HG03045 (cell line): Measurements from ENCODE around the gene RNF130.
"Not testable (repeated sequence)": the region's sequence is repeated elsewhere in the genome, so short reads cannot be mapped to it uniquely, and the experiment has no call there.

ENCODE experiments used
- ATAC-seq: cut with Tn5 transposase; IDR thresholded peaks from one replicate; pipeline ENCODE4 v1.9.1; 2021; ENCODE audit warnings: mild to moderate bottlenecking, moderate library complexity; ENCODE audit not compliant: unreplicated experiment

The RNF130 gene

GRCh38 chr5:180103487-180104167, 32.1 kb upstream of the RNF130 start:
- ATAC-seq: no peak

- ATAC-seq: no peak
These were observed 31.1 kb upstream of the RNF130 start for GRCh38 chr5:180102636-180103035.

DNA sequence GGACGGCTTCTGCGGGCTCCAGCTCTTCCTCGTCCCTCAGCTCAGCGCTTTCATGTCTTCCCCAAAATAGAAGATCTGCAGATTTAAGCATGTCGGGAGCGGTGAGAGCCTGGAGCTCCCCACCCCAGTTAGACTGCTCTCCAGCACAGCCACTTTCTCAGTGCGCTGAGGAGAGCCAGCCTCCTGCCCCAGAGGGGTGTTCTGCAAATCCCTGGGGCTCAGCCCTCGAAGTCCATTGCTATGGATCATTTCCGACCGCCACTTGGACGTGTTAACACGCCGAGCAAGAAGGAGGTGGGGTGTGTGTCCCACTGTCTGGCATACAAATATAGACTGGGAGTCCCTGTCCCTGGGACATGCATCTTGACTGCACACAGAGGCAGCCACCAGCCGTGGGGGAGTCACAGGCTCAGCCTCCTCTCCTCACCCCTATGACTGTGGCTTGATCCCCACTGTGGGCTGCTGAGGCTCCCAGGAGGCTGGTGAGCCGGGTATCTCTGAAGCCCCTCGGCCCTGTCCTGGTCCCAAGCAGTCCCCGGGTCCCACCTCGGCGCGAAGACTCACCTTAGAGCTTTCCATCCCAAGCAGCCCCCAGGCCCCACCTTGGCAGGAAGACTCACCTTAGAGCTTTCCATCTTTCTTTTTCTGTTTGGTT, 30.0 kb upstream of the RNF130 start:
- no peak for ATAC-seq

- no peak for ATAC-seq
These were observed 29.3 kb upstream of the RNF130 start for GRCh38 chr5:180100621-180101450.

- no peak for ATAC-seq
These were observed 28.4 kb upstream of the RNF130 start for GRCh38 chr5:180099733-180100611.

DNA sequence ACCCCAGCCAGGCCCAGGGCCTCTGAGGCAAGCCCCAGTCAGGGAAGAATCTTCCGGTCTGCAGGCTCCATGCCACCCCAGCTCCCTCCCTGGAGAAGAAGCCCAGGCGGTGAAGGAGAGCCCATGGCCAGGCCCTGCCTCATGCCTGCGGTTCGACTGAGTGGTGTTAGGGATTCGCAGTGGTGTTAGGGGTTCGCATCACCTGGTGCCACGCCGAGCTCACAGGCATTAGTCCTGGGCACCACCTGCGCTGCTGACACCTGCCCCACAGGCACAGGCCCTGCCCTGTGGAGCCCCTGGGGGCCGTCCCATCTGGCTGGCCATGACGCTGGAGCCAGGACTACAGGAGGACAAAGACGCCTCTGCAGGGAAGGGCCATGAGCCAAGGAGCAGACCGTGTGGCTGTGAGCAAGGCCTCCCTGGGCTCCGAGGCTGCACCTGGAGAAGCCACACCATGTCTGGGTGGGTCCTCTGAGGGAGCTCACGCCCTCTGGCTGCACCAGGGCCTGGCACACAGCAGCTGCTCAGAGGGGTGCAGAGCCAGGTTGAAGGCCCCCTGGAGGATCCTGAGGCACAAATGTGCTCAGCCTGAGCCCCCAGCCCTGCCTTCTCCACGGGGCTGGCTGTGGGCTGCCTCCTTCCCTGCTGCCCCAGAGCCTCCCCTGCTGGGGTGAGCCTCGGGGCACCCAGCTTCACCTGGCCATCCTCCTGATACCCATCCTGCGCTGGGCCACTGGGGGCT, 27.6 kb upstream of the RNF130 start:
- no peak for ATAC-seq

DNA sequence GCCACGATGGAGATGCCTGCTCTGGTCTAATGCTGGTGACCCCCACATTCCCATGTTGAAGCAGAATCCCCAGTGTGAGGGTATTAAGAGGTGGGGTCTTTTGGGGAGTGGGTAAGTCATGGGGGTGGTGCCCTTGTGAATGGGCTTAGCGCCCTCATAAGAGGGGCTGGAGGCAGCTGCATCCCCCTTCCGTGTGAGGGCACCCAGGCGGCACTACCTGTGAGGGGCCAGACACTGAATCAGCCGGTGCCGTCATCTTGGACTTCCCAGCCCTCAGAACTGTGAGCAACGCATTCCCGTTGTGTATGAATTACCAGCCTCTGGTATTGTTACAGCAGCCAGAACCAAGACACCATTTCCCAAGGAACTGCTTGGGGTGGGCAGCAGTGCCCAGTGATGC, 27.0 kb upstream of the RNF130 start:
- no peak for ATAC-seq

DNA sequence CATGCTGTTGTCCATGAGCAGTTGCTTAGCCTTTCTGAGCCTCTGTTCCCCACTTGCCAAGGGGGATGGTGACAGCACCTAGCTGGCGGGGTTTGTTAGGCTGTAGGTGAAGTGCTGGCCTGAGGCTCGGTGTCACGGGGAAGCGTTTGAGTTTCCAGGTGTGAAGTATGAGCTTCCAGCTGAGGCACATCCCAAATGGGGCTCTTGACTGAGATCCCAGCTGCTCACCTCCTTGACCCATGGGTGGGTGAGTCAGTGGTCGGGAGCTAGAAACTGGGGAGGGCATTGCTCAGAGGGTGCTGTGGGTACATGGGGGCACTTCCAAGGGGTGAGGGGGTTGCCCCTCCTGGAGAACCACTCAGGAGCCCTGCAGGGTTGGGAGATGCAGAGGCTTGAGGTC, 26.4 kb upstream of the RNF130 start:
- no peak for ATAC-seq

GRCh38 chr5:180097163-180097894, 25.8 kb upstream of the RNF130 start:
- no peak for ATAC-seq

DNA sequence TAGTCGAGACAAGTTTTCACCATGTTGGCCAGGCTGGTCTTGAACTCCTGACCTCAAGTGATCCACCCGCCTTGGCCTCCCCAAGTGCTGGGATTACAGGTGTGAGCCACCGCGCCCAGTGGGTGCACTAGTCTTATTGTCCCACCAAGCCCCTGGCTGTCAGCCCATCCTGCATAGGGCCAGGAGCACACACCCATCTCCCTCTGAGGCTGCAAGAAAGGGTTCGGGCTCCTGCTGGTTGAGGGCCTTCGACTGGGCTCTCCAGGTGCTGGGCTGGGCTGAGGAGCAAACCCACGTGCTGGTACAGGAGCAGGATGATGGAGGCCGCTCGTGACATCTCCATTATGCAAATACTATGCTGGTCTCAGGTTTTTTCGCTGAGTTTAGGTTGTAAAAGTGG, 25.1 kb upstream of the RNF130 start:
- no peak for ATAC-seq

- no peak for ATAC-seq
These were observed 24.0 kb upstream of the RNF130 start for GRCh38 chr5:180095545-180095944.

DNA sequence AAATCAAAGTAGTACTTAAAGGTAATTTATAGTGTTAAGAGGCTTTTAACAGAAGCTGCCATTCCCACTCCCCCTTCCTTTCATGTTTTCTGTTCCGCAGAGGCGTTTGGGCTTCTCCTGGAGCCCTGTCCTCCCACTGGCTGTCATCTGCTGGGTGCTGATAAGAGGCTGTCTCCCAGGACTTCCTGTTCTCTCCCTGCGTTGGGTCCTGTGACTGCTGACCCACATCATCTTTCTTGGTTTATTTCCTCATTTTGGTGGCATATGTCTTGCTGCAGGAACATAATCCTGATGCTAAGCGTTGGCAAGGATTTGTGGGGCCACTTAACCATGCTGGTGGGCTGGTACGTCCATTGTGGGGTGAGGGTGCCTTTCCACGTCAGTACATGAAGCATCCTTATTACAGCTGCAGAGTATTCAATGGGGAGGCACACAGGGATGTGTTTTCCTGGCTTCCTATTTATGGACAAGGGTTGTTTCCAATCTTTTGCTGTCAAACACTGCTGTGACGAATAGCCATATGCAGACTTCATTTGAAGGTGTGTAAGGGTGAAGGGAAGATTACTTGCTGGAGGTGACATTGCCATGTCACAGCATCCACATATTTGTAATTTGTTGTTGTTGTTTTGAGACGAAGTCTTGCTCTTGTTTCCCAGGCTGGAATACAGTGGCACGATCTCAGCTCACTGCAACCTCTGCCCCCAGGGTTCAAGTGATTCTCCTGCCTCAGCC, 22.3 kb upstream of the RNF130 start:
- no peak for ATAC-seq

DNA sequence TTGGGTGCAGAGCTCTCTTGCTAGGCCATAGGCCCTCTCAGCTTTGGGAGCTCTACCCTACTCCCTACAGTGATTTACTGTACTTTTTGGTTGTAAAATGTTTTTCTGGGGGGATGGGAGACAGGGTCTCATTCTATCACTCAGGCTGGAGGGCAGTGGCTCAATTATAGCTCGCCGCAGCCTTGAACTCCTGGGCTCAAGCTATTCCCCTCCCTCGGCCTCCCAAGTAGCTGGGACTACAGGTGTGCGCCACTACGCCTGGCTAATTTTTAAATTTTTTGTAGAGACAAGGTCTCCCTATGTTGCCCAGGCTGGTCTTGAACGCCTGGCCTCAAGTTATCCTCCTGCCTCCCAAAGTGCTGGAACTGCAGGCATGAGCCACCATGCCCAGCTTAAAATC, 21.7 kb upstream of the RNF130 start:
- no peak for ATAC-seq

GRCh38 chr5:180090769-180091546, 19.4 kb upstream of the RNF130 start:
- ATAC-seq: no peak

- ATAC-seq: no peak
These were observed 18.7 kb upstream of the RNF130 start for GRCh38 chr5:180090098-180090768.

DNA sequence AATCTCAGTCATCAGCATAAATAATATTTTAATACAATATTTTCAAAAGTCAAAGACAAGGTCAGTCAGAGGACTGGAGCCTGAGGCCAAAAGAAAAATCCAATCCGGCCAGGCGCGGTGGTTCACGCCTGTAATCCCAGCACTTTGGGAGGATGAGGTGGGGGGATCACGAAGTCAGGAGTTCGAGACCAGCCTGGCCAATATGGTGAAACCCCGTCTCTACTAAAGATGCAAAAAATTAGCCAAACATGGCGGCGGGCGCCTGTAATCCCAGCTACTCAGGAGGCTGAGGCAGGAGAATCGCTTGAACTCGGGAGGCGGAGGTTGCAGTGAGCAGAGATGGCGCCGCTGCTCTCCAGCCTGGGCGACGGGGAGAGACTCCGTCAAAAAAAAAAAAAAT, 18.1 kb upstream of the RNF130 start:
- ATAC-seq: not testable (repeated sequence)

DNA sequence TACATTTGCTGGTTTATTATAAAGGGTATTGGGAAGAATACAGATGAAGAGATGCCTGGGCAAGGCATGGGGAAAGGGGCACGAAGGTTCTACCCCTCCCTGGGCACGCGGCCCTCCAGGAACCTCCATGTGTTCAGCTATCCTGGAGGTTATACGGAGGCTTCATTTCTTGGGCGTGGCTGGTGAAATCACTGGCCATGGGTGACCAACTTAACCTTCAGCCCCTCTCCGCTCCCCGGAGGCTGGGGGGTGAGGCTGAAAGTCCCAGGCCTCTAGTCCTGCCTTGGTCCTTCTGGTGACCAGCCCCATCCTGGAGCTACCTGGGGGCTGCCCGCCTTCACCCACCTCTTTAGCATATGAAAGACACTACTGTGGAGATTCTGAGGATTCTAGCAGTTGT, 17.0 kb upstream of the RNF130 start:
- ATAC-seq: no peak
